Measurements from ENCODE around the gene COX10.
A peak's percentile ranks its signal among the peaks of the same experiment; 100 is the strongest.

COX10 gene

DNA sequence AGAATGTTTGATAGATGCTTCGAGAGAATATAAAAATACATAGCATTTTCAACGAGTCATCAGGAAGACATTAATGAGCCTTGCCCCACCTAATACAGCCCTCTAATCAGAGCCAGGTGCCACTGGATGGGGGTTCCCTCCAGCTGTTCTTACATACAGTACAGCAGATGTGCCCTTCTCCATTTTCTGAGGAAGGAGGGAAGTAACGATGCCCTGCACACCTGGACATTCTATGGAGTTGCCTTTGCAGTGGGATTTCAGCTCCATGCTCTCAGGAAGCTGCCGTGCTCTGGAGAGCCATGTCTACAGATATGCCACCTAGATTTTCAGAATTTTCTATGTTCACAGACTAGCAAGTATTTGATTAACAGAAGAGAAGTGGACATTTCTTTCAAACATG lies 131.1 kb downstream of the COX10 start:
- H3K9me3 Mint-ChIP-seq: no peaks in the 10 kb centered on the region
- no peaks in the 10 kb centered on the region for H3K27me3 Mint-ChIP-seq (ENCODE audit: low read depth, poor library complexity)
- H3K4me1 Mint-ChIP-seq: peaks cover 34% of the 10 kb centered on the region
- no peak overlapping the region for H3K4me3 Mint-ChIP-seq
- H3K27ac Mint-ChIP-seq: no peak overlapping the region
- H3K36me3 Mint-ChIP-seq (ENCODE audit: low read depth): peaks cover 17% of the 10 kb centered on the region
- no peak for DNase-seq
- TF ChIP-seq, protein P1, sequence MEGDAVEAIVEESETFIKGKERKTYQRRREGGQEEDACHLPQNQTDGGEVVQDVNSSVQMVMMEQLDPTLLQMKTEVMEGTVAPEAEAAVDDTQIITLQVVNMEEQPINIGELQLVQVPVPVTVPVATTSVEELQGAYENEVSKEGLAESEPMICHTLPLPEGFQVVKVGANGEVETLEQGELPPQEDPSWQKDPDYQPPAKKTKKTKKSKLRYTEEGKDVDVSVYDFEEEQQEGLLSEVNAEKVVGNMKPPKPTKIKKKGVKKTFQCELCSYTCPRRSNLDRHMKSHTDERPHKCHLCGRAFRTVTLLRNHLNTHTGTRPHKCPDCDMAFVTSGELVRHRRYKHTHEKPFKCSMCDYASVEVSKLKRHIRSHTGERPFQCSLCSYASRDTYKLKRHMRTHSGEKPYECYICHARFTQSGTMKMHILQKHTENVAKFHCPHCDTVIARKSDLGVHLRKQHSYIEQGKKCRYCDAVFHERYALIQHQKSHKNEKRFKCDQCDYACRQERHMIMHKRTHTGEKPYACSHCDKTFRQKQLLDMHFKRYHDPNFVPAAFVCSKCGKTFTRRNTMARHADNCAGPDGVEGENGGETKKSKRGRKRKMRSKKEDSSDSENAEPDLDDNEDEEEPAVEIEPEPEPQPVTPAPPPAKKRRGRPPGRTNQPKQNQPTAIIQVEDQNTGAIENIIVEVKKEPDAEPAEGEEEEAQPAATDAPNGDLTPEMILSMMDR (IDR thresholded peaks at IDR 0.05): no peak

DNA sequence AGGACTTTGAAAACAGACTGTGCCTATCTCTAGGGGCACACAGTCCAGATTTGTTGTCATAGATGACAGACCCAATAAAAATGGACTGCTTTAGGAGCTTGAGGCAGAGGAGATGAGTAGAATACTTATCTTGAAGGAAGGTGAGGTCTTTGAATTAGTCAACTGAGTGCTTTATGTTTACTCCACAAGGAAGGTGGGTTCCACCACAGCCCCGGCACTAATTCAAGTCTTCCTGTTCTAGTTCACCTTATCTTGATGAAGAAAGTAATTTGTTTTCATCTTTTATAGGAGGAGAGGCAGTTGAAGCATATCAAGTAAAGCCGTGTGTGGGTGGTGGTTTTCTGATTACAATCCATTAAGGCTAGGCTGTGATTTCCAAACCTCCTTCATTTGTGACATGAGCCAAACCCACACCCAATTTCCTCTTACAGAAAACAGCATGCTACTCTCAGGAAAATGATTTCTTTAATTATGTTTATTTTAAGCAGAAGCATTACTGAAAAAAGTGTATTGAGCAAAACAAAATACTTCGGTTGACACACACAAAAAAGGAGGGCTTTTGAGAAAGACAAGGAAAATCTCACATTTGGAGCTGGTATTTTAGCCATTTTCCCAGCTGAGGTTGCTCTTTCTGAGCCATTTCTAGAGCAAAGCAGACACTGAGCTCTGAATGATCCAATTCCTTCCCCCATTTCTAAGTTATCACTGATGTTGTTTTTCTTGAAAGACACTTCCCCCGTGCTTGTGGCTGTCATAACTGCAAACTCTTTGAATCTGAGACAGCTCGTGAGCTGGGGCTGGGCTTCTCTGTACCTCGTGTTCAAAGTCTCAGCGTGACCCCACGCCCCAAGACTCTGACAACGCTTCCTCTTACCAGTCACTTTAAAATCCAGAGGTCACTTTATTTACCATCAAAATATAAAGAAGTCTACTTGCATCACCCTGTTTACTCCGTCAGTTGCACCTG lies 132.0 kb downstream of the COX10 start:
- peaks cover 34% of the 10 kb centered on the region for H3K4me1 Mint-ChIP-seq
- peaks cover 17% of the 10 kb centered on the region for H3K36me3 Mint-ChIP-seq (ENCODE audit: low read depth)
- DNase-seq: no peak
- H3K9me3 Mint-ChIP-seq: no peaks in the 10 kb centered on the region
- no peak overlapping the region for H3K4me3 Mint-ChIP-seq
- peak overlapping the region; percentile 14 for H3K27ac Mint-ChIP-seq
- TF ChIP-seq, protein P1 (IDR thresholded peaks at IDR 0.05): no peak
- no peaks in the 10 kb centered on the region for H3K27me3 Mint-ChIP-seq (ENCODE audit: low read depth, poor library complexity)

DNA sequence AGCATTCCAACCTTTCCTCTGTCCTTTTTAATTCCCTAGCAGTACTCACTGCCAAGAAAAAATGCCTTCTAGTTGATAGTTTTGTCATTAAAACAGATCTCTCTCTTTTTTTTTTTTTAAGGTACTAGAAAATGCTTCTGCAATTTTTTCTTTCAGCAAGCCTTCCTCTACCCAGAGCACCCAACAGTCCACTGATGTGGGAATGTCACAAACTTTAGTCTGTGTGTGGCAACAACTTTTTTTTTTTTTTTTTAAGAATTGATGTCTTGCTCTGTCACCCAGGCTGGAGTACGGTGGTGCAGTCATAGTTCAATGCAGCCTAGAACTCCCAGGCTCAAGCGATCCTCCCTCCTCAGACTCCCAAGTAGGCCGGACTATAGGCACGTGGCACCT lies 132.7 kb downstream of the COX10 start:
- peak overlapping the region; percentile 14 for H3K27ac Mint-ChIP-seq
- H3K27me3 Mint-ChIP-seq (ENCODE audit: low read depth, poor library complexity): no peaks in the 10 kb centered on the region
- no peaks in the 10 kb centered on the region for H3K9me3 Mint-ChIP-seq
- no peak for DNase-seq
- H3K4me3 Mint-ChIP-seq: no peak overlapping the region
- TF ChIP-seq, protein P1 (IDR thresholded peaks at IDR 0.05): no peak
- H3K36me3 Mint-ChIP-seq (ENCODE audit: low read depth): peaks cover 17% of the 10 kb centered on the region
- H3K4me1 Mint-ChIP-seq: peaks cover 34% of the 10 kb centered on the region

DNA sequence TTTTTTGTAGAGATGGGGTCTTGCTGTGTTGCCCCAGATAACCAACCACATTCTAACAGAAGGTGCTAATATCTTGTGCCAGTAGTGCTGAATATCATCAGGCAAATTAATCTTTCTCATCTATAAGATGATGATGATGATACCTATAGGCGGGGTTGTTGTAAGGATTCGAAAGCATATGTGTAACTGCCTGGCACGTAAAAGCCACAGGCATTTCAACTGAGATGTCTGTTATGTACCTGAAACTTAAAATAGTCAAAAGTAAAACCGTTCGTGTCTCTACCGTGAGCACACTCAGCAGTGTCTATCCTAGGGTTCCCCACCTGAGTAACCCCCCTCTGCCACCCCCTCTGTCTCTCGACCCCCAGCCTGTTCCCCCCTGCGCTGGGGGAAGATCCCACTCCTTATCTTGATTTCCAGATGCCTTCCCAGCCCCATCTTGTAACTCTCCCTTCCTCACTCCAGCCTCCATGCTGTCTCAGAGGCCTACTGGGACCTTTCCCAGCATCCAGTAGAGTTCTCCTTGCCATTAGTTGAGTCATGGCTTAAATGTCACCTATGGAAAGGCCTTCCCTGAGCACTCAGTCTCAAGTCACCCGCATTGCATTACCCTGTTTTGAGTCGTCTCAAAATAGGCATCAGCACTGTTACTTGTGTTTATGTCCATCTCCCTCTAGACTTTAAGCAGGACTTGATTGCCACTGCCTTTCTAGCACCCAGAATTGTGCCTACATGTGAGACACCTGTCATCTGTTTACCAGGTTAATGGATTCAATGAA lies 133.3 kb downstream of the COX10 start:
- TF ChIP-seq, protein P1 (IDR thresholded peaks at IDR 0.05): no peak
- Mint-ChIP-seq H3K9me3 (no peaks in the 10 kb centered on the region), H3K27ac (no peak overlapping the region), H3K4me3 (no peak overlapping the region), H3K27me3 (ENCODE audit: low read depth, poor library complexity) (no peaks in the 10 kb centered on the region), H3K4me1 (peaks cover 29% of the 10 kb centered on the region), H3K36me3 (ENCODE audit: low read depth) (peaks cover 22% of the 10 kb centered on the region)
- DNase-seq: no peak

- H3K27me3 Mint-ChIP-seq (ENCODE audit: low read depth, poor library complexity): no peaks in the 10 kb centered on the region
- TF ChIP-seq, protein P1 (IDR thresholded peaks at IDR 0.05): no peak
- no peaks in the 10 kb centered on the region for H3K9me3 Mint-ChIP-seq
- H3K27ac Mint-ChIP-seq: no peak overlapping the region
- H3K36me3 Mint-ChIP-seq (ENCODE audit: low read depth): peaks cover 24% of the 10 kb centered on the region
- peaks cover 21% of the 10 kb centered on the region for H3K4me1 Mint-ChIP-seq
- no peak overlapping the region for H3K4me3 Mint-ChIP-seq
- no peak for DNase-seq
Measured at GRCh38 chr17:14203388-14203787, 134.1 kb downstream of the COX10 start.

All from nephron progenitor cell (in vitro differentiated cells).